Fibroblast of skin of left quadriceps (primary cell): ENCODE results near the gene SAXO1.

ENCODE experiments used
- DNase-seq, 2 experiments: peaks; one replicate each; pipeline ENCODE4 v3.0.0-alpha.2; 2013; ENCODE audit warnings: low read depth in 2 of 2

The SAXO1 gene

DNA sequence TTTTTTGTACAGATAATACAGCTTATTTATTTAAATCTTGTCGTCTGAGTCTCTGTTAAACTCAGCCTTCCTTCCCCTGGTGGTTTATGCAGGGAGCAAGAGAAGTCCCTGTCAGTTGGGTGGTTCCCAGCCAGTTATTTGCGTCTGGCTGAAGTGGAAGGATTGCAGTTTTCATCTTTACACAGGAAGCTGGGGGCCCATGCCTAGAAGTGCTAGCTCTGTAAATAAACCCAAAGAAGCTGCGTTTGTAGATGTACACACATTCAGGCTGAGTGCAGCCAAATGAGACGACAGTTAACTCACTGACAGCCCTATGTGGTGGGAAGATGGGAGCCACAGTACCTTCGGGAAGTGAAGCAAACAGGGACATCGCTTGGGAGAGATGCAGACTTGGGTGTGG is 122.1 kb downstream of the SAXO1 start:
- no peak for DNase-seq

DNA sequence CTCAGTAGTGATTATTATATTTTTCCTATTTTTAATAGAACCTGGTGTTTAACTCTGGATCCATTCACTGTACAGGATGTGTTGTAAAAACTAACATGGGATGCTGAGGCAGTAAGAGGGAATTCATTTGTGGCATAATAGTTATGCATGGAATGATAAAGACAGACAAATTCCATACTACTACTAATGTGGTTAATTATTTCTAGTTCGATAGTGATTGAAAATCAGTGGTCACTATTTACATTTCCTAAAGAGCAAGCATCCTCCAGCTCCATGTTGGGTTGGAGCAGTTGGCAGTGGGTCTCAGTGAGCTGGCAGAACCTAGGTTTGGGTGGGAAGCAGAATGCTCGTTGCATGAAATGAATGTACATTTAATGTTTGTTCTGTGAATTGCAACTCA is 122.6 kb downstream of the SAXO1 start:
- no peak for DNase-seq

DNA sequence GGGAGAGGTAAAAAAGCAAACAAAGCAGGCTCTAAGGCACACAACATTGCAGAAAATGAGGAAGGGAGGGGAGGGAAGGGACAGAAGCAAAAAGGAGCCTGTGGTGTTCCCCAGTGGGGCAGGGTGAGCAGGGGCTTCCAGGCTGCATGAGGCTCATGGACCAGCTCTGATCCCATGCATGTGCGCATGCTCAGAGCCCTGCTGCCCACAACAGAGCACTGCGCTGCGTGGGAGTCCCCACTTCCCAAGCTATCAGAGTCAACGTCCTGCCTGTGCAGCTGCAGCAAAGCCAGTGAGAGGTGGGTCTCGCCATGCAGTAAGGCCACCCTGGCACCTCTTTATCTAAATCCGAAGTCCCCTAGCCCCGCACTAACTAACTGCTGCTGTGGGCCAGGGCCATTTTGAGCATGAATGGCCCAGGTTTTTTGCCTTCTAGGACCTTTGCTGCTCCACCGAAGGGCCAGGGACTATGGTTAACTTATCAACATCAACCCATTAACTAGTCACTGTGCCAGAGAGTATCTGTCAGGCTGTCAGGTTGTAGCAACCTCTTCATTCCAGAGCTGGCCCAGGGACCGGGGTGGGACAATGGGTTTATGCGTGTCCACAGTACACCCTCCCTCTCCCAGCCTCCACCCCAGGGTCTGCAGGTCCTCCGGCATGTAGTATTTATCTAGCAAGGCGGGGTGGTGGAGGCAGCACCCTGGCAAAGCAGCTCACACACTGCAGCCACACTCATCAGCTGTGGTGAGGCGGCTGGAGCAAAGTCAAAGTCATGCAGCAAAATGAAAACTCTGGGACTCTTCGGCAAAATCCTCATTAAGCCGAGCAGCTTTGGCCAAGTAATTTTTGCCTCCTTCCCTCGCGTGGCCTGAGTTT is 123.6 kb downstream of the SAXO1 start:
- no peak for DNase-seq

DNA sequence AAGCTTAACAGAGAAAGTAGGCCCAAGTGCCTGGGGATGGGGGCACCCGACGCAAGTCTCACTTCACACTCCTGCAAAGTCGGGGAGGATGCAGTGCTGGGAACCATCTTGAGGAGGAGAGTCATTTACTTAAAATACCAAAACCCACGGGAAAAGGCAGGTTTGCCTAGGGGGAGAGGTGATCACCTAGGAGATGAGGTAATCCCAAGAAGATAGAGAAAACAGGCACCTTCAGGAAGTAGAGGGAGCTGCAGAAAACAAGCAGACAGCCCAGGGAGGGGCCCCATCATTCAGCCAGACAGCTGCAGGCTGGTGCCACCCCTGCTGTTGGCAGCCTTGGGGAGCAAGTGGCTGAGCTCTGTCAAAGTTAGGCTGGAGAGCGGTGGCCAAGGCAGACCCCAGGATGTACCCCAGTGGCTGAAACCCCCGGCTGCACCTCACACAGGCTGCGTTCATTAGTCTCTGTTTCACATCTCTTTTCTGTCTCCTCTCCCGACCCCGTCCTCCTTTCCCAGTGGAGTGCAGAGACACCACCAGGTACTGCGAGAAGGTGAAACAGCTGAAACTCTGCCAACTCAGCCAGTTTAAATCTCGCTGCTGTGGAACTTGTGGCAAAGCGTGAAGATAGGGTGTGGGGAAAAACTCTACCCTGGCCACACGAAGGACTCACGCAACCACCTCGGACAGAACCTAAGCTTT is 124.9 kb downstream of the SAXO1 start:
- no peak for DNase-seq

DNA sequence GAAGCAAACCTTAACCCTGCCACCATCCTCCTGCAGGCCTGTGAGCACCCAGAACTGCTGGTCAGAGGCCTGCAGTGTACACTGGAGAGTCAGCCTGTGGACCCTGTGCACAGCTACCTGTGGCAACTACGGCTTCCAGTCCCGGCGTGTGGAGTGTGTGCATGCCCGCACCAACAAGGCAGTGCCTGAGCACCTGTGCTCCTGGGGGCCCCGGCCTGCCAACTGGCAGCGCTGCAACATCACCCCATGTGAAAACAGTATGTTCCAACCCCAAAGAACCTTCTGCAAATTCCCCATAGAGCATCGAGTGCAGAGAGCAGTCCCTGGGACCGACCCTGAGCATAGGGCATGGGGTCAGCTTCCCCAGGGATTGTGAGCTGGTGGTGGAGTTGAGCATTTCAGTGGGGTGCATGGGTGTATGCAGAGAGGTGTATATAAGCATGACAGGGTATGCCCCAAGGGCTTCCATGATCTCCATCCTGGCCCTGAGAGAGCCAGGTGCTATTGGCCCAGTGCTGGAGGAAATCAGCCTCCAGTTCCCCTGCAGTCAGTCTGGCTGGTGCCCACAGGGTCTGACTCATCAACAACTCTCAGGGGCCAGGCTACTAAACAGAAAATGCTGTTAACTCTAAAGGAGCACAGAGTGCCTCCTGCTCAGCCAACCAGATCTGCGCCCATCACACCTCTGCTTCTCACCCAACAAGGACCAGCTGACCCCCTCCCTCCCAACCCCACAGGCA is 126.2 kb downstream of the SAXO1 start:
- no peak for DNase-seq

DNA sequence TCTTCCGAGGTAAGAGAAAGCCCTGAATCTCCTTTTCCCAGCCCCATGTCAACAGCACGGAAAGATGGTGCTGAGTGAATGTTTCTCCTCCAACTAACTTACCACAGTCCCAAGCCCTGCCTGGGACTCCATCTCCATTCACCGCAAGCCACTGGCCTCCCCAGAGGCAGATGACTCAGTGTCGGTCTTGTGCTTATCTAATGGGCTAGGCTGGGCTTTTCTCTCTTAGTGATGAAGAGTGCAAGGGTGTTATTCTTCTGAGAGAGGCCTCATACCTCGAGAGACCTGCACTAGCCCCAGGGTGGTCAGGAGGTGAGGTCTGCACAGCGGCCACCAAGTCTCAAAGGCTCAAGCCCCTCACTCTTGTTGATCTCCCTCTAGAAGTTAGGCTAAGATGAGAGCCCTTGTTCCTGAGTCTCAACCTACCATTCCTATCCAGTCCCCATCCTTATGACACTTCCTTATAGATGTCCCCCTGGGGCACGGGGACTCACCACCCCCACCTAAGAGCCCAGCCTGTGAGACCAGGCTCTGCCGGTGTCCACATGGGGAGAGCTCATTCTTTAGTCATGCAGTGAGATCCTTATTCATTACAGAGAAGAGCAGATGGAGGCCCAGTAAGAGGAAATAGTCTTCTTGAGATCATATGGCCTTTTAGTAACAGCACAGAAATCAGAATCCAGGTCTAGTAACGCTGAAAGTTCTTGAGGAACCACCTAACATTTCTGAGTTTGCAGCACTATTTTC is 127.0 kb downstream of the SAXO1 start:
- DNase-seq: no peak

DNA sequence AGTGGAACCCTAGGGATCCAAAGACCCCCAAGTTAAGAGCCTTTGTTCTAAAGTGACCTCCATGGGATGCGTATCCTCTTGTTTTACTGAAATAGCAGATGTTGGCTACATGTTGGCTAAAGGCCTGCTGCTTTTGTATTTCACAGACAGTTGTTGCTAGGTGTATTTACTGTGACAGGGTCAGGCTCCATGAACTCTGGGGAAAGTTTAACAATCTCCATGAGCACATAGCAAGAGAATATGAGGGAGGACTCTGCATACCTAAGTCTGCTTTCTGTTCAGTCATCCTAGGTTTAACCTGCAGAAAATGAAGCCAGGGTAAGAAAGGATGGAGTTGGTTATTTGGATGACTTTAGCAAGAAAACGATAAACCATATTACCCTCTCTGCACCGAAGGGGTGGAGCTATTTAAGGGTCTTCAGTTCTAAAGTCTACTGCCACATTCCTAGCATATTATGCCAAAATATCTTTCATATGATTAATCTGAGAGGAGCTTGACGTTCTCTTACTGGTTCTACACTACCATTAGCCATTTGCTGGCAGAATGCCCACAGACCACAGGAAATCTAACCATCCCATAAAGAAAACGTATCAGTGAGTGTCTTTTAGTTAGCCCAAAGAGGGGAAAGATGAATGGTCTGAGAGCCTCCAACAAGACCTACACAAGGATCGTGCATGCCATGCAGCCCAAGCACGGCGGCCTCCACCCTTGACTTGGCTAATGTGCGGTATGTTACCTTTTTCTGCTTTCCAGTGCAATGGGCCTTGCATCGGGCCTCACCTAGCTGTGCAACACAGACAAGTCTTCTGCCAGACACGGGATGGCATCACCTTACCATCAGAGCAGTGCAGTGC is 127.8 kb downstream of the SAXO1 start:
- peak; percentile 68 to 74 for DNase-seq

DNA sequence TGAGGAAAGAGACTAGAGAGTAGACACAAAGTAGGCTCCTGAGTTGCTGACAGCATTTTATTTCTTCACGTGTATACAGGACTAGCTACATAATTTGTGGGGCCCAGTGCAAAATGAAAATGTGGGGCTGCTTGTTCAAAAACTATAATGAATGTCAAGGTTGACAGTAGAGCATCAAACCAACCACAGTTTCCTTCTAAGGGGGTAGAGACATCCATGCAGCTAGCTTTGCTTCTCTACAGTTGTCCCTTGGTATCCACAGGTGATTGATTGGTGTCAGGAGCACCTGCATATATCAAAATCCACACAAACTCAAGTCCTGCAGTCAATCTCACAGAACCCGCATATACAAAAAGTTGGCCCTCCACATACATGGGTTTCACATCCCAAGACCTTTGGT is 129.6 kb downstream of the SAXO1 start:
- DNase-seq: no peak

DNA sequence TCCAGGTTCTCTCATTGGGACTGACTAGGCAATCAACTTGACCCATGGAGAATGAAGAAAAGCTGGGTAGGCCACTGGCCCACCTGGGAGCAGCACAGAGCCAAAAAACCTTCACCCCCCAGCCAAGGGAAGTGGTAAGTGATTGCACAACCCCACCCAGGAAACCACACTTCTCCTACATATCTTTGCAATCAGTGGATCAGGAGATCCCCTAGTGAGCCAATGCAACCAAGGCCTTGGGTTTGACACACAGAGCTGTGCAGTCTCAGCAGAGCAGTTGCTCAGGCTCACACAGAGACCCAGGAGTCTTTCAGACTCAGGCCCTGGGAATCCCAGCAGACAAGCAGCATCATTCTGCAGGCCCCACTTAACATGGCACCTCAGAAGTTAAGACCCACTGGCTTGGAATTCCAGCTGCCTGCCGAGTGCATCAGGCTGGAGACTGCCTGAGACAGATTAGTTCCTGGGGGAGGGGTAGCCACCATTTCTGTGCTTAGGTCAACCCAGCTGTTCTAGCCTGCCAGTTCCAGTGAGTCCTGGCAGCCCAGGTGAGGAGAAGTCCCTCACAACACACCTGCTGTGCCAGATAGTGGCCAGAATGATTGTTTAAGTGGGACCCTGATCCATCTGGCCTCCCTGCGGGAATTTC is 136.4 kb downstream of the SAXO1 start:
- no peak for DNase-seq

DNA sequence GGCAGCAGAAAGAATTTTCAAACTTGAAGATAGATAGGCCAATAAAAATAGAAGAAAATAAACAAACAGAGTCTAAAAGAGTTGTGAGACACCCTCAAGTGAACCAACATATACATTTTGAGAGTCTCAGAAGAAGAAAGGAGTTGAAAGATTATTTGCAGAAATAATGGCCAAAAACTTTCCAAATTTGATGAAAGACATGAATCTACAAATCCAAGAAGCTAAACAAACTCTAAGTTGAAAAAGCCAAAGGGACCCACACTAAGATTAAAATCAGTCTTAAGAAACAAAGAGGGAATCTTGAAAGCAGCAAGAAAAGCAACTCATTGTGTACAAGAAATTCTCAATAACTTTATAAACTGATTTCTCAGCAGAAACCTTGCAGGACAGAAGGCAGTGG is 137.0 kb downstream of the SAXO1 start:
- no peak for DNase-seq

DNA sequence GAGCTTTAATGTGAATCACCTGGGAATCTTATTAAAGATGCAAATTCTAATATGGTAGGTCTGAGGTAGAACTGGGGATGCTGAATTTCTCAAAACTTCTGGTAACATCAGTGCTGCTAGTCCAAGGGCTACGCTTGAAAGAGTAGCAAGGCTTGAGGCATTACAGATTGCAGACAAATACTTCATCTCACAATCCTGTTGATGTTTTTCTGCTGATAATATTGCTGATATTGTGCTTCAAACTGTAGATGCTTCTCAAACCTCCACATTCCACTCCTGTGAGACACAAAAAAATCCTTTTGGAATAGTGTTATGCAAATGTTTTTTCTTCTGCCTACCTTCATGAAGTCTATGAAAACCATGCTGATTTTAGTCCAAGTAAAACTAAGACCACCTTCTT is 139.5 kb downstream of the SAXO1 start:
- no peak for DNase-seq

DNA sequence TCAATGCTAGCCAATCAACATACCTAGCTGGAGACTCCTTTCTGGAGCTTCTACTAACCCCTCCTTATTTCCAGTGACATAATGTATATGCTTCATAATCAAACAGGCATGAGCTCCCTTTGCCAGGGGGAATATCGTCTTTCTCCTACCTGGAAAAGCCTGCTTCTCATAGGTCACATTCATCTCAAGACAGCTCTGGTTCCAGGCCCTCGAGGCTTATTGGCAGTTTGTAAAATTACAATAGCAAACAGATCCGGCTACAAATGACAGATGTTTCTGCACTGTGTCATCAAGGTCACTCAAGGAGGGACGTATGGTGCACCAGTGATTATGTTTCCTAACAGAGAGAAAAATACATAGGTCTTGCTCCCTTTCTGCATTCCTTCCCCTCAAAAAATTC is 140.0 kb downstream of the SAXO1 start:
- DNase-seq: no peak

DNA sequence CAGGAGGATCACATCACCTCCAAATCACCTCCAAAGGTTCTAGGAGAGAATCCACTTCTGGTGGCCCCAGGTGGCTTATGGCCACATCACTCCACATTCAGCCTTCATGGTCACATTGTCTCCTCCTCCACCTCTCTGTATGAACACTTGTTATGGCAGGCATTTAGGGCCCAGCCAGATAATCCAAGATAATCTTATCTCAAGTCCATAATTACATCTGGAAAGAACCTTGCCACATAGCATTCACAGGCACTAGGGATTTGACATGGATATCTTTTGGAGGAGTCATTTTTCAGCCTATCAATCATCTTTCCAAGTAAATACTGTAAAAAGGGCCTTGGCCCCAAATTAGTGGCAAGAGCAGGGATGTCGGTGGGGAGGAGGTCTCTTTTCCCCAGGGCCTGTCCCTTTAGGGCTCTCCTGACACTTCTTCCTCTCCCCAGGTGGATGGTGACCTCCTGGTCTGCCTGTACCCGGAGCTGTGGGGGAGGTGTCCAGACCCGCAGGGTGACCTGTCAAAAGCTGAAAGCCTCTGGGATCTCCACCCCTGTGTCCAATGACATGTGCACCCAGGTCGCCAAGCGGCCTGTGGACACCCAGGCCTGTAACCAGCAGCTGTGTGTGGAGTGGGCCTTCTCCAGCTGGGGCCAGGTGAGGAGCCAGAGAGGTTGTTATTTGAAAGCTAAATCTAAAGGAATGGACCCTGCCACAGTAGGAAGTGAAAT is 140.9 kb downstream of the SAXO1 start:
- no peak for DNase-seq

DNA sequence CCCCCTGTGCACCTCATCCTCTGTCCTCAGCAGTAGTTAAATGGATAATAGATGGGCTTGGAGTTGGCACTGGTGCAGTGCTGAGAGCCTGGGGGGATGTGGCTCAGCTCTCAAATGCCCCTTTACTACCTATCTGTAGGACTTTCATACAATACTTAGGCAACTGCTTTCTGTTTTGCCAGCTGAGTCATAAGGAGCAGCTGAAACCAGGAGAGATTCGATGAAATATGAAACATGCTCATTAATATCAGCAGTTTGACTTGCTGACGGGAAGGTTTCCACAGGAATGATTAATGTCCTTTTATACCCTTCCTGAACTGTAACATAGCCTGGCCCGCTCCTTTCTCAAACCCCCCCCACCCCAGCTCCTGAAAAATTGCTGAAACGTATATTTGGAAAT is 142.6 kb downstream of the SAXO1 start:
- peak; percentile 63 for DNase-seq

DNA sequence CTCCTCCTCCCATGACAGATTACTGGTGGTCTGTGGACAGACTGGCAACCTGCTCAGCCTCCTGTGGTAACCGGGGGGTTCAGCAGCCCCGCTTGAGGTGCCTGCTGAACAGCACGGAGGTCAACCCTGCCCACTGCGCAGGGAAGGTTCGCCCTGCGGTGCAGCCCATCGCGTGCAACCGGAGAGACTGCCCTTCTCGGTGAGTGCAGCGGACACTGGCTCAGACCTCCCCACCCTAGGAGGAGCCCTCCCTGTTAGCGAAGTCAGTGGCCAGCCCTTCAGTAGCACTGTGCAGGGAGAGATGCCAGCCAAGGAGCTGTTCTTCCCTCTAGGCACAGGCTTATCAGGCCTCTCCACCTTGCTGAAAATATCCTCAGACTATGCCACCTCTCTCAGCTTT is 143.5 kb downstream of the SAXO1 start:
- no peak for DNase-seq

DNA sequence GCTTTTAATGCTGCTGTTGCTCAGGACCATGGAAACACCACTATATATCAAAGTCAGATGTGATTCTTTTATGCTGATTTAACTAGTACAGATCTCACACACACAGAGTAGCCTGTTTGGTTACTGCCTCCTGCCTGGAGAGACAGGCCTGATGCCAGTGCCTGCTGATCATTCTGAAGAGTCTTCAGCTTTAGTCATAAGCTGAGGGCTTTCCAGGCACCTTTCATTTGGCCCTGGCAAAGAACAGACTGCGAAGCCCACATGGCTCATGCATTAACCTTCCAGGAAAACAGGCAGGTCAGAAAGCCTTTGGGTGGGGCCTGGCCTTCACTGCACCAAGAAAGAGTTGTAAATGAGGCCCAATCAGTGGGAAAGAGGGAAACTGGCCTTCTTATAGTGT is 144.7 kb downstream of the SAXO1 start:
- no peak for DNase-seq

DNA sequence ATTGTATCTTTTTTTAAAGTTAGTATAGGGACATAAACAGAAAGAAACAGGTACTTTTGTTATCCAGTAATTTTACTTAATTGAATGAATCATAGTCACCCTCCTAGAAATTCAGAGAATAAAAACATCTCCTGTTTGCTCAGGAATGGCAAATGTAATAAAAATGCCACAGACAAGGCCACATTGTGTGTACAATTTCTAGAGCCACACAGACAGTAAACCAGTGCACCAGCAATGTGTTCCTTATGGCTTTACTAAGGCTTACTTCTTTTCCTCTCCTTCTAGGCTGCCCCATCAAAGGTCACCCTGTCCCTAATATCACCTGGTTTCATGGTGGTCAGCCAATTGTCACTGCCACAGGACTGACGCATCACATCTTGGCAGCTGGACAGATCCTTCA is 145.5 kb downstream of the SAXO1 start:
- DNase-seq: no peak

DNA sequence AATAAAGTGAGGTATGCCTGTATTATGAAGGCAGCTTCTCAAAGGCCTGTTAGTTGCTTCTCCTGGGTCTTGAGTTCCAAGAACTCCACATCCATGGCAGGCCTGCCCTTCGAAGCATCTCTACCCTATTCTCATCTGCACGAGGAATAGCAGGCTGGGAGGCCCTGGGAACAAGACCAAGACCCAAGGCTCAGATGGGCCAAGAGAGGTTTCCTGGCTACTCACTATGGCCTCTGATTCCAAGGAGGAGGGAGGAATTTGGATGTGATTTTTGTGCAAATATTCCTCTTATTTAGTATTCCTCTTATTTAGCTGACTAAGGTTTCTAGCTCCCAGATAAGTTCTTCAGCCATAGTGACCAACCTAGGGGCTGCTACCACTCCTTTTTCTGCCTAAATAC is 151.3 kb downstream of the SAXO1 start:
- no peak for DNase-seq

DNA sequence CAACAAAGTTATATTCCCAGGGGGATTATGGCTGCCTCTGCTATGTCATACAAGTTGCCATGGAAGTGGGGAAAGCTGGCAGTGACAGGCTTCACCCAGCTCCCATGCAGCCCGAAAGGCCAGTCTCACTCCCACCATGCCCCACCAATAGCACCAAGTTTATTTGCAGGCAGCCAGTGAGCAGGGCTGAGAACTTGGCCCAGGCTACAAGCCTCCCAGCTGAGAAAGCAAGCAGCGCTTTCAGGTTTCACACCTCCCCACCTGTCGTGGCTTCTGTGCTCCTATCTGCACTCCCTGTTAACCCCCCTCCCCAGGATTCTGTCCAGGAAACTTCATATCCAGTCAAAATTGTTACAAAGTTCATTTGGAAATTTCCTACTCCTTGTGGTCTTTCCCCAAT is 155.0 kb downstream of the SAXO1 start:
- no peak for DNase-seq
